Esophagus (tissue), 2 donors: ENCODE measurements around the gene C1orf185. TPM values are rescaled to one million over a fixed set of nuclear protein-coding genes. Genes with fewer than 3 reads are reported as not detected.
"Not testable (repeated sequence)": the region's sequence is repeated elsewhere in the genome, so short reads cannot be mapped to it uniquely, and the experiment has no call there.

Source experiments
- H3K27ac ChIP-seq, 2 donors: one replicate each; pipeline ENCODE4 v1.5.1; 2013; ENCODE audit warnings: low read depth in 2 of 2, mild to moderate bottlenecking in 2 of 2, inconsistent platforms in 1 of 2, low read length in 1 of 2, moderate library complexity in 1 of 2
- H3K27me3 ChIP-seq, 2 donors: one replicate each; pipeline ENCODE4 v1.6.1; 2013; ENCODE audit warnings: low read length in 2 of 2, control low read depth in 1 of 2, mild to moderate bottlenecking in 1 of 2; ENCODE audit not compliant: insufficient read depth in 2 of 2, control insufficient read depth in 1 of 2
- H3K36me3 ChIP-seq, 2 donors: one replicate each; pipeline ENCODE4 v1.6.1; 2013; ENCODE audit warnings: low read length in 1 of 2; ENCODE audit not compliant: control insufficient read depth in 2 of 2, insufficient read depth in 2 of 2
- H3K4me1 ChIP-seq, 2 donors: one replicate each; pipeline ENCODE4 v1.6.1; 2013; ENCODE audit warnings: low read length in 1 of 2; ENCODE audit not compliant: control insufficient read depth in 2 of 2, insufficient read depth in 2 of 2
- H3K4me3 ChIP-seq, 2 donors: one replicate each; pipeline ENCODE4 v1.5.1; 2013; ENCODE audit warnings: low read length in 2 of 2, mild to moderate bottlenecking in 2 of 2, low read depth in 1 of 2, moderate library complexity in 1 of 2
- H3K9me3 ChIP-seq, 2 donors: one replicate each; pipeline ENCODE4 v1.6.1; 2013; ENCODE audit warnings: mild to moderate bottlenecking in 2 of 2, low read depth in 1 of 2, low read length in 1 of 2, moderate library complexity in 1 of 2; ENCODE audit not compliant: control insufficient read depth in 2 of 2, insufficient read depth in 1 of 2
- WGBS, 2 donors: extraction: QIAGEN DNeasy Blood & Tissue Kit; methylation state at CpG; one replicate each; pipeline ENCODE4 v1.1.7; 2013; 5-methylcytosine and 5-hydroxymethylcytosine counted together
- polyA plus RNA-seq, 2 donors: library from polyadenylated mRNA; stranded (reverse); fragments of 200-250 nt; gene quantifications; one replicate each; pipeline ENCODE4 v1.2.3, GENCODE V29; 2013
- donor health status: healthy with polysubstance abuse.
- donor health status: Bipolar disorder and iron deficiency.

C1orf185 gene
- polyA plus RNA-seq, 2 donors, result not detected

GRCh38 chr1:51162560-51162959 is 60.5 kb downstream of the C1orf185 start:
- not testable (repeated sequence) for H3K4me3 ChIP-seq, H3K27me3 ChIP-seq, H3K27ac ChIP-seq, H3K9me3 ChIP-seq, H3K36me3 ChIP-seq, H3K4me1 ChIP-seq
- 65 to 76% methylated on average over 5 of the region's 5 CpGs for WGBS, 2 donors

GRCh38 chr1:51165540-51165939 is 63.5 kb downstream of the C1orf185 start:
- Histone ChIP-seq H3K9me3 (no peaks in the 10 kb centered on the region), H3K4me3 (no peak overlapping the region), H3K36me3 (no peaks in the 10 kb centered on the region), H3K27me3 (no peaks in the 10 kb centered on the region), H3K27ac (no peak overlapping the region), H3K4me1 (no peaks in the 10 kb centered on the region)

GRCh38 chr1:51168266-51168845 is 66.3 kb downstream of the C1orf185 start:
- H3K4me3 ChIP-seq, result no peak overlapping the region
- no peaks in the 10 kb centered on the region for H3K9me3 ChIP-seq
- 52 to 61% methylated on average over 1 of the region's 1 CpG for WGBS, 2 donors
- no peaks in the 10 kb centered on the region for H3K27me3 ChIP-seq
- H3K36me3 ChIP-seq, result no peaks in the 10 kb centered on the region
- H3K27ac ChIP-seq, result no peak overlapping the region
- no peaks in the 10 kb centered on the region for H3K4me1 ChIP-seq

- H3K4me1 ChIP-seq, result no peaks in the 10 kb centered on the region
- no peak overlapping the region for H3K4me3 ChIP-seq
- H3K9me3 ChIP-seq, result no peaks in the 10 kb centered on the region
- WGBS, 2 donors, result 81 to 89% methylated on average over 4 of the region's 4 CpGs
- H3K36me3 ChIP-seq, result no peaks in the 10 kb centered on the region
- H3K27ac ChIP-seq, result no peak overlapping the region
- no peaks in the 10 kb centered on the region for H3K27me3 ChIP-seq
Observed at GRCh38 chr1:51168936-51169335, 66.9 kb downstream of the C1orf185 start.

GRCh38 chr1:51170342-51170741 is 68.3 kb downstream of the C1orf185 start:
- H3K9me3 ChIP-seq, result no peaks in the 10 kb centered on the region
- H3K4me3 ChIP-seq, result no peak overlapping the region
- WGBS, 2 donors, result 92 to 95% methylated on average over 1 of the region's 1 CpG

GRCh38 chr1:51172811-51173210 is 70.8 kb downstream of the C1orf185 start:
- no peaks in the 10 kb centered on the region for H3K9me3 ChIP-seq
- no peak overlapping the region for H3K4me3 ChIP-seq
- H3K36me3 ChIP-seq, result no peaks in the 10 kb centered on the region
- no peaks in the 10 kb centered on the region for H3K4me1 ChIP-seq
- H3K27me3 ChIP-seq, result no peaks in the 10 kb centered on the region
- no peak overlapping the region for H3K27ac ChIP-seq
- 73 to 75% methylated on average over 3 of the region's 3 CpGs for WGBS, 2 donors

More at GRCh38 chr1:51170342-51170741, 68.3 kb downstream of the C1orf185 start:
- Histone ChIP-seq H3K27ac (no peak overlapping the region), H3K4me1 (no peaks in the 10 kb centered on the region), H3K36me3 (no peaks in the 10 kb centered on the region), H3K27me3 (no peaks in the 10 kb centered on the region)

GRCh38 chr1:51175278-51175677 is 73.2 kb downstream of the C1orf185 start:
- Histone ChIP-seq H3K27ac (no peak overlapping the region), H3K9me3 (no peaks in the 10 kb centered on the region), H3K27me3 (no peaks in the 10 kb centered on the region), H3K36me3 (no peaks in the 10 kb centered on the region), H3K4me3 (no peak overlapping the region), H3K4me1 (no peaks in the 10 kb centered on the region)
- 42 to 44% methylated on average over 2 of the region's 2 CpGs for WGBS, 2 donors

GRCh38 chr1:51177988-51178387 is 76.0 kb downstream of the C1orf185 start:
- H3K4me1 ChIP-seq, H3K36me3 ChIP-seq, H3K9me3 ChIP-seq, H3K4me3 ChIP-seq, H3K27ac ChIP-seq, H3K27me3 ChIP-seq: not testable (repeated sequence)
- WGBS, 2 donors, result 86 to 91% methylated on average over 6 of the region's 6 CpGs

GRCh38 chr1:51188230-51188629 is 86.2 kb downstream of the C1orf185 start:
- H3K27me3 ChIP-seq, result no peaks in the 10 kb centered on the region
- H3K4me1 ChIP-seq, result no peaks in the 10 kb centered on the region
- H3K36me3 ChIP-seq, result no peaks in the 10 kb centered on the region
- H3K27ac ChIP-seq, result no peak overlapping the region
- H3K4me3 ChIP-seq, result no peak overlapping the region
- H3K9me3 ChIP-seq, result no peaks in the 10 kb centered on the region

- no peaks in the 10 kb centered on the region for H3K36me3 ChIP-seq
- H3K4me3 ChIP-seq, result no peak overlapping the region
- H3K4me1 ChIP-seq, result no peaks in the 10 kb centered on the region
- H3K27ac ChIP-seq, result no peak overlapping the region
- H3K27me3 ChIP-seq, result no peaks in the 10 kb centered on the region
- no peaks in the 10 kb centered on the region for H3K9me3 ChIP-seq
- 51 to 63% methylated on average over 2 of the region's 2 CpGs for WGBS, 2 donors
Observed at GRCh38 chr1:51189421-51190073, 87.5 kb downstream of the C1orf185 start.
